Measurements from ENCODE around the gene ACCSL.

GRCh38 chr11:44096360-44097185, 48.8 kb downstream of the ACCSL start:
- TF ChIP-seq GATA2 (IDR thresholded peaks at IDR 0.05; ENCODE audit: low read depth, low read length) (no peak), GATA3 (IDR thresholded peaks at IDR 0.05; ENCODE audit: low read depth, low read length) (no peak)
